ENCODE data around the gene SLC38A1. TPM values are rescaled to one million over a fixed set of nuclear protein-coding genes. Genes with fewer than 3 reads are reported as not detected.

The SLC38A1 gene
- total and polyA plus RNA-seq, 2 experiments from 2014 or later = 114 to 234 TPM

DNA sequence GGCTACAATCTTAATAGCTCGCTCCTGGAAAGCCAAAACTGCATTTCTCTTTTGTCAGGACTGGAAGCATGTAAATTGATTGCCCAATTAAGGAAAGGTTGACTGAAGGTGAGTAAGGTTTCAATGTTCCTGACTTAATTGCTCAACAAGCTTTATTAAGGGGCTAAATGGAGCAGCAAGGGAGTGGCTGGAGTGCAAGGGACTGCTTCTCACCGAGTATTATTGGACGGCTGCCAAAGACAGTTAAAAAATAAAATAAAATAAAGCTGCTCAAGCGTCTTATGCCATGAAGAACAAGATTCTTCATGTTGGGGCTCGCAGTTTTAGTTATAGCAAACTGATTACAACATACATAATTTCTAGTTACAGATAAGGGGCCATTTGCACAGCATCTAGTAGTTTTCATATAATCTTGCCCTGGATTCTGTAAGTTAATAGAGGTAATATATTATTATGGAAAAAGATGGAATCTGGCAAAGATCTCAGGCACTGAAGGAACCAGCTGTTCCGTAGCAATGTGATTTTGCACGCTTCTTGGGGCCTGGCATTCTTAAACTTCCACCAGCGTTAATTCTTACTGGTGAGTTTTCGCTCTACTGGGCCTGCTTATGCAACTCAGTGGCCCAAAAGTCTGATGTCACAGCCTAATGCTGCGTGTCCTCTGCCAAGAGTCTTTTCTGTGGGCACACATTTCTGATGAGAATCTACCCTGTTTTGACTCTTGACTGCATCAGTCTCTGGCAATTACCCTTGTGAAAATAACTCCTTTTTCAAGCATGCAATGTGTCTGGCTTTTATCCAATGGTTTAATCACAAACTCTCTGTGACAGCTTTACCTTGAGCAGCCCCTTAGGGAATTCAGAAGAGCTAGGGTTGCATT lies 108.5 kb downstream of the SLC38A1 start:
- Histone ChIP-seq H3K27me3 (ENCODE audit: insufficient read depth) (no peaks in the 10 kb centered on the region), H3K79me2 (replicated peaks; ENCODE audit: insufficient read depth) (no peaks in the 10 kb centered on the region), H3K4me3 (no peak overlapping the region), H3K27ac (ENCODE audit: low read depth) (no peak overlapping the region), H4K20me1 (replicated peaks; ENCODE audit: insufficient read depth) (no peaks in the 10 kb centered on the region), H3K4me1 (ENCODE audit: insufficient read depth) (no peaks in the 10 kb centered on the region), H3F3A (replicated peaks; ENCODE audit: low read depth) (no peaks in the 10 kb centered on the region), H3K9me2 (ENCODE audit: insufficient read depth) (no peaks in the 10 kb centered on the region), H3K36me3 (ENCODE audit: insufficient read depth) (no peaks in the 10 kb centered on the region), H2AFZ (peak overlapping the region; percentile 39; the same call in 1 of the 2 replicates), H3K4me2 (no peak overlapping the region)
- Mint-ChIP-seq H3K9me3 (peaks cover 3% of the 10 kb centered on the region; the same call in 2 of the 3 replicates), H3K36me3 (ENCODE audit: low read depth) (no peaks in the 10 kb centered on the region), H3K27ac (no peak overlapping the region), H3K27me3 (ENCODE audit: insufficient read depth, low read depth, poor library complexity) (no peaks in the 10 kb centered on the region), H3K4me1 (peaks cover 3% of the 10 kb centered on the region; the same call in 2 of the 3 replicates), H3K4me3 (no peak overlapping the region)
- TF ChIP-seq, protein P1, sequence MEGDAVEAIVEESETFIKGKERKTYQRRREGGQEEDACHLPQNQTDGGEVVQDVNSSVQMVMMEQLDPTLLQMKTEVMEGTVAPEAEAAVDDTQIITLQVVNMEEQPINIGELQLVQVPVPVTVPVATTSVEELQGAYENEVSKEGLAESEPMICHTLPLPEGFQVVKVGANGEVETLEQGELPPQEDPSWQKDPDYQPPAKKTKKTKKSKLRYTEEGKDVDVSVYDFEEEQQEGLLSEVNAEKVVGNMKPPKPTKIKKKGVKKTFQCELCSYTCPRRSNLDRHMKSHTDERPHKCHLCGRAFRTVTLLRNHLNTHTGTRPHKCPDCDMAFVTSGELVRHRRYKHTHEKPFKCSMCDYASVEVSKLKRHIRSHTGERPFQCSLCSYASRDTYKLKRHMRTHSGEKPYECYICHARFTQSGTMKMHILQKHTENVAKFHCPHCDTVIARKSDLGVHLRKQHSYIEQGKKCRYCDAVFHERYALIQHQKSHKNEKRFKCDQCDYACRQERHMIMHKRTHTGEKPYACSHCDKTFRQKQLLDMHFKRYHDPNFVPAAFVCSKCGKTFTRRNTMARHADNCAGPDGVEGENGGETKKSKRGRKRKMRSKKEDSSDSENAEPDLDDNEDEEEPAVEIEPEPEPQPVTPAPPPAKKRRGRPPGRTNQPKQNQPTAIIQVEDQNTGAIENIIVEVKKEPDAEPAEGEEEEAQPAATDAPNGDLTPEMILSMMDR (conservative IDR thresholded peaks at IDR 0.05; ENCODE audit: low read depth in 2 of 2) = no peak
- TF ChIP-seq, protein P2, sequence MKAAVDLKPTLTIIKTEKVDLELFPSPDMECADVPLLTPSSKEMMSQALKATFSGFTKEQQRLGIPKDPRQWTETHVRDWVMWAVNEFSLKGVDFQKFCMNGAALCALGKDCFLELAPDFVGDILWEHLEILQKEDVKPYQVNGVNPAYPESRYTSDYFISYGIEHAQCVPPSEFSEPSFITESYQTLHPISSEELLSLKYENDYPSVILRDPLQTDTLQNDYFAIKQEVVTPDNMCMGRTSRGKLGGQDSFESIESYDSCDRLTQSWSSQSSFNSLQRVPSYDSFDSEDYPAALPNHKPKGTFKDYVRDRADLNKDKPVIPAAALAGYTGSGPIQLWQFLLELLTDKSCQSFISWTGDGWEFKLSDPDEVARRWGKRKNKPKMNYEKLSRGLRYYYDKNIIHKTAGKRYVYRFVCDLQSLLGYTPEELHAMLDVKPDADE (IDR thresholded peaks at IDR 0.05) = no peak
- TF ChIP-seq EZH2phosphoT487 (IDR thresholded peaks at IDR 0.05; ENCODE audit: unreplicated experiment) = no peak
- no peak for TF ChIP-seq CREB1 (CRISPR knock-in tag; IDR thresholded peaks at IDR 0.05; ENCODE audit: low read depth)
- no peak for TF ChIP-seq NANOG (IDR thresholded peaks at IDR 0.05; ENCODE audit: borderline replicate concordance)
- TF ChIP-seq STAT1 (IDR thresholded peaks at IDR 0.05; ENCODE audit: unreplicated experiment) = no peak
- TF ChIP-seq JUNB (IDR thresholded peaks at IDR 0.05; ENCODE audit: unreplicated experiment) = no peak
- no peak for TF ChIP-seq ZNF331 (CRISPR knock-in tag; IDR thresholded peaks at IDR 0.05; ENCODE audit: low read depth)
- no peak for TF ChIP-seq EZH2 (IDR thresholded peaks at IDR 0.05; ENCODE audit: low read depth, unreplicated experiment)
- TF ChIP-seq, protein P3, sequence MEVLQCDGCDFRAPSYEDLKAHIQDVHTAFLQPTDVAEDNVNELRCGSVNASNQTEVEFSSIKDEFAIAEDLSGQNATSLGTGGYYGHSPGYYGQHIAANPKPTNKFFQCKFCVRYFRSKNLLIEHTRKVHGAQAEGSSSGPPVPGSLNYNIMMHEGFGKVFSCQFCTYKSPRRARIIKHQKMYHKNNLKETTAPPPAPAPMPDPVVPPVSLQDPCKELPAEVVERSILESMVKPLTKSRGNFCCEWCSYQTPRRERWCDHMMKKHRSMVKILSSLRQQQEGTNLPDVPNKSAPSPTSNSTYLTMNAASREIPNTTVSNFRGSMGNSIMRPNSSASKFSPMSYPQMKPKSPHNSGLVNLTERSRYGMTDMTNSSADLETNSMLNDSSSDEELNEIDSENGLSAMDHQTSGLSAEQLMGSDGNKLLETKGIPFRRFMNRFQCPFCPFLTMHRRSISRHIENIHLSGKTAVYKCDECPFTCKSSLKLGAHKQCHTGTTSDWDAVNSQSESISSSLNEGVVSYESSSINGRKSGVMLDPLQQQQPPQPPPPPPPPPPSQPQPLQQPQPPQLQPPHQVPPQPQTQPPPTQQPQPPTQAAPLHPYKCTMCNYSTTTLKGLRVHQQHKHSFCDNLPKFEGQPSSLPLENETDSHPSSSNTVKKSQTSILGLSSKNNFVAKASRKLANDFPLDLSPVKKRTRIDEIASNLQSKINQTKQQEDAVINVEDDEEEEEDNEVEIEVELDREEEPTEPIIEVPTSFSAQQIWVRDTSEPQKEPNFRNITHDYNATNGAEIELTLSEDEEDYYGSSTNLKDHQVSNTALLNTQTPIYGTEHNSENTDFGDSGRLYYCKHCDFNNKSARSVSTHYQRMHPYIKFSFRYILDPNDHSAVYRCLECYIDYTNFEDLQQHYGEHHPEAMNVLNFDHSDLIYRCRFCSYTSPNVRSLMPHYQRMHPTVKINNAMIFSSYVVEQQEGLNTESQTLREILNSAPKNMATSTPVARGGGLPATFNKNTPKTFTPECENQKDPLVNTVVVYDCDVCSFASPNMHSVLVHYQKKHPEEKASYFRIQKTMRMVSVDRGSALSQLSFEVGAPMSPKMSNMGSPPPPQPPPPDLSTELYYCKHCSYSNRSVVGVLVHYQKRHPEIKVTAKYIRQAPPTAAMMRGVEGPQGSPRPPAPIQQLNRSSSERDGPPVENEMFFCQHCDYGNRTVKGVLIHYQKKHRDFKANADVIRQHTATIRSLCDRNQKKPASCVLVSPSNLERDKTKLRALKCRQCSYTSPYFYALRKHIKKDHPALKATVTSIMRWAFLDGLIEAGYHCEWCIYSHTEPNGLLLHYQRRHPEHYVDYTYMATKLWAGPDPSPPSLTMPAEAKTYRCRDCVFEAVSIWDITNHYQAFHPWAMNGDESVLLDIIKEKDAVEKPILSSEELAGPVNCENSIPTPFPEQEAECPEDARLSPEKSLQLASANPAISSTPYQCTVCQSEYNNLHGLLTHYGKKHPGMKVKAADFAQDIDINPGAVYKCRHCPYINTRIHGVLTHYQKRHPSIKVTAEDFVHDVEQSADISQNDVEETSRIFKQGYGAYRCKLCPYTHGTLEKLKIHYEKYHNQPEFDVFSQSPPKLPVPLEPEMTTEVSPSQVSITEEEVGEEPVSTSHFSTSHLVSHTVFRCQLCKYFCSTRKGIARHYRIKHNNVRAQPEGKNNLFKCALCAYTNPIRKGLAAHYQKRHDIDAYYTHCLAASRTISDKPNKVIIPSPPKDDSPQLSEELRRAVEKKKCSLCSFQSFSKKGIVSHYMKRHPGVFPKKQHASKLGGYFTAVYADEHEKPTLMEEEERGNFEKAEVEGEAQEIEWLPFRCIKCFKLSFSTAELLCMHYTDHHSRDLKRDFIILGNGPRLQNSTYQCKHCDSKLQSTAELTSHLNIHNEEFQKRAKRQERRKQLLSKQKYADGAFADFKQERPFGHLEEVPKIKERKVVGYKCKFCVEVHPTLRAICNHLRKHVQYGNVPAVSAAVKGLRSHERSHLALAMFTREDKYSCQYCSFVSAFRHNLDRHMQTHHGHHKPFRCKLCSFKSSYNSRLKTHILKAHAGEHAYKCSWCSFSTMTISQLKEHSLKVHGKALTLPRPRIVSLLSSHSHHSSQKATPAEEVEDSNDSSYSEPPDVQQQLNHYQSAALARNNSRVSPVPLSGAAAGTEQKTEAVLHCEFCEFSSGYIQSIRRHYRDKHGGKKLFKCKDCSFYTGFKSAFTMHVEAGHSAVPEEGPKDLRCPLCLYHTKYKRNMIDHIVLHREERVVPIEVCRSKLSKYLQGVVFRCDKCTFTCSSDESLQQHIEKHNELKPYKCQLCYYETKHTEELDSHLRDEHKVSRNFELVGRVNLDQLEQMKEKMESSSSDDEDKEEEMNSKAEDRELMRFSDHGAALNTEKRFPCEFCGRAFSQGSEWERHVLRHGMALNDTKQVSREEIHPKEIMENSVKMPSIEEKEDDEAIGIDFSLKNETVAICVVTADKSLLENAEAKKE (CRISPR knock-in tag; IDR thresholded peaks at IDR 0.05) = no peak
- TF ChIP-seq, protein P4, sequence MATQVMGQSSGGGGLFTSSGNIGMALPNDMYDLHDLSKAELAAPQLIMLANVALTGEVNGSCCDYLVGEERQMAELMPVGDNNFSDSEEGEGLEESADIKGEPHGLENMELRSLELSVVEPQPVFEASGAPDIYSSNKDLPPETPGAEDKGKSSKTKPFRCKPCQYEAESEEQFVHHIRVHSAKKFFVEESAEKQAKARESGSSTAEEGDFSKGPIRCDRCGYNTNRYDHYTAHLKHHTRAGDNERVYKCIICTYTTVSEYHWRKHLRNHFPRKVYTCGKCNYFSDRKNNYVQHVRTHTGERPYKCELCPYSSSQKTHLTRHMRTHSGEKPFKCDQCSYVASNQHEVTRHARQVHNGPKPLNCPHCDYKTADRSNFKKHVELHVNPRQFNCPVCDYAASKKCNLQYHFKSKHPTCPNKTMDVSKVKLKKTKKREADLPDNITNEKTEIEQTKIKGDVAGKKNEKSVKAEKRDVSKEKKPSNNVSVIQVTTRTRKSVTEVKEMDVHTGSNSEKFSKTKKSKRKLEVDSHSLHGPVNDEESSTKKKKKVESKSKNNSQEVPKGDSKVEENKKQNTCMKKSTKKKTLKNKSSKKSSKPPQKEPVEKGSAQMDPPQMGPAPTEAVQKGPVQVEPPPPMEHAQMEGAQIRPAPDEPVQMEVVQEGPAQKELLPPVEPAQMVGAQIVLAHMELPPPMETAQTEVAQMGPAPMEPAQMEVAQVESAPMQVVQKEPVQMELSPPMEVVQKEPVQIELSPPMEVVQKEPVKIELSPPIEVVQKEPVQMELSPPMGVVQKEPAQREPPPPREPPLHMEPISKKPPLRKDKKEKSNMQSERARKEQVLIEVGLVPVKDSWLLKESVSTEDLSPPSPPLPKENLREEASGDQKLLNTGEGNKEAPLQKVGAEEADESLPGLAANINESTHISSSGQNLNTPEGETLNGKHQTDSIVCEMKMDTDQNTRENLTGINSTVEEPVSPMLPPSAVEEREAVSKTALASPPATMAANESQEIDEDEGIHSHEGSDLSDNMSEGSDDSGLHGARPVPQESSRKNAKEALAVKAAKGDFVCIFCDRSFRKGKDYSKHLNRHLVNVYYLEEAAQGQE (IDR thresholded peaks at IDR 0.05; ENCODE audit: unreplicated experiment) = no peak
- TF ChIP-seq ZNF114 (CRISPR knock-in tag; IDR thresholded peaks at IDR 0.05) = no peak
- no peak for TF ChIP-seq POLR2AphosphoS5 (IDR thresholded peaks at IDR 0.05; ENCODE audit: low read depth)
- ATAC-seq = no peak
- DNase-seq (ENCODE audit: low spot score) = no peak

Measured in GM23338 (cell line).